GM19463 (cell line): ENCODE data around the gene SCNN1G.

Source experiments
- ATAC-seq: cut with Tn5 transposase; IDR thresholded peaks from one replicate; pipeline ENCODE4 v1.9.1; 2021; ENCODE audit warnings: mild to moderate bottlenecking, moderate library complexity; ENCODE audit not compliant: unreplicated experiment

The SCNN1G gene

GRCh38 chr16:23195366-23195978 is 12.9 kb downstream of the SCNN1G start:
- no peak for ATAC-seq

GRCh38 chr16:23196539-23196938 is 14.0 kb downstream of the SCNN1G start:
- no peak for ATAC-seq

- ATAC-seq: no peak
These were observed 19.6 kb downstream of the SCNN1G start for GRCh38 chr16:23202166-23202565.

- ATAC-seq: no peak
These were observed 24.4 kb downstream of the SCNN1G start for GRCh38 chr16:23206986-23207385.

GRCh38 chr16:23207485-23207884 is 24.9 kb downstream of the SCNN1G start:
- no peak for ATAC-seq

GRCh38 chr16:23209606-23210005 is 27.1 kb downstream of the SCNN1G start:
- ATAC-seq: no peak

GRCh38 chr16:23213831-23214230 is 31.3 kb downstream of the SCNN1G start:
- no peak for ATAC-seq

- ATAC-seq: no peak
These were observed 32.3 kb downstream of the SCNN1G start for GRCh38 chr16:23214796-23215195.

- no peak for ATAC-seq
These were observed 32.9 kb downstream of the SCNN1G start for GRCh38 chr16:23215435-23215834.

- no peak for ATAC-seq
These were observed 34.2 kb downstream of the SCNN1G start for GRCh38 chr16:23216658-23217246.

- no peak for ATAC-seq
These were observed 35.1 kb downstream of the SCNN1G start for GRCh38 chr16:23217646-23218045.

GRCh38 chr16:23222929-23223328 is 40.4 kb downstream of the SCNN1G start:
- no peak for ATAC-seq

- no peak for ATAC-seq
These were observed 40.8 kb downstream of the SCNN1G start for GRCh38 chr16:23223368-23223767.

- ATAC-seq: no peak
These were observed 42.6 kb downstream of the SCNN1G start for GRCh38 chr16:23225109-23225508.

GRCh38 chr16:23225634-23226033 is 43.1 kb downstream of the SCNN1G start:
- ATAC-seq: no peak

GRCh38 chr16:23227529-23227928 is 45.0 kb downstream of the SCNN1G start:
- ATAC-seq: no peak

GRCh38 chr16:23229714-23230113 is 47.2 kb downstream of the SCNN1G start:
- ATAC-seq: no peak

- ATAC-seq: no peak
These were observed 50.3 kb downstream of the SCNN1G start for GRCh38 chr16:23232806-23233205.

GRCh38 chr16:23235176-23235575 is 52.6 kb downstream of the SCNN1G start:
- no peak for ATAC-seq

- no peak for ATAC-seq
These were observed 54.4 kb downstream of the SCNN1G start for GRCh38 chr16:23236983-23237382.

- no peak for ATAC-seq
These were observed 58.4 kb downstream of the SCNN1G start for GRCh38 chr16:23240994-23241393.

- ATAC-seq: no peak
These were observed 61.6 kb downstream of the SCNN1G start for GRCh38 chr16:23244122-23244521.

GRCh38 chr16:23245268-23245667 is 62.7 kb downstream of the SCNN1G start:
- no peak for ATAC-seq
